Gastroesophageal sphincter (tissue), 4 donors: Measurements from ENCODE around the gene ZGPAT. TPM values are rescaled to one million over a fixed set of nuclear protein-coding genes. Genes with fewer than 3 reads are reported as not detected.
A peak's percentile ranks its signal among the peaks of the same experiment; 100 is the strongest.

Source experiments
- ATAC-seq: fragments of 150-250 bp; one replicate; pipeline ENCODE4 v1.9.1; 2016; ENCODE audit warnings: mild to moderate bottlenecking, moderate library complexity
- H3K27ac ChIP-seq, 4 donors: fragments of 200-600 bp; sonication (generic) in 3 of 4; 1 replicate in 3 of 4; 2 replicates in 1 of 4; pipeline ENCODE4 v1.5.1; 2016 to 2019
- H3K27me3 ChIP-seq: fragments of 200-600 bp; sonication (generic); one replicate; pipeline ENCODE4 v1.5.1; 2019
- H3K36me3 ChIP-seq, 2 donors: fragments of 200-600 bp; sonication (generic); one replicate each; pipeline ENCODE4 v1.5.1; 2019; ENCODE audit warnings: control low read depth in 1 of 2
- H3K4me1 ChIP-seq, 3 donors: fragments of 200-600 bp; sonication (generic); 1 replicate in 2 of 3; 2 replicates in 1 of 3; pipeline ENCODE4 v1.5.1; 2016 to 2019; ENCODE audit warnings: control low read depth in 2 of 3
- H3K4me3 ChIP-seq, 2 donors: fragments of 200-600 bp; sonication (generic); one replicate each; pipeline ENCODE4 v1.5.1; 2019; ENCODE audit warnings: mild to moderate bottlenecking in 1 of 2, moderate library complexity in 1 of 2
- H3K9me3 ChIP-seq, 3 donors: fragments of 200-600 bp; sonication (generic); one replicate each; pipeline ENCODE4 v1.5.1; 2017 to 2019; ENCODE audit warnings: control low read depth in 2 of 3
- CTCF ChIP-seq, 4 experiments: fragments of 200-600 bp in 2 of 4; fragments of 450-650 bp in 2 of 4; sonication (generic) in 1 of 4; IDR thresholded peaks; one replicate each; pipeline ENCODE4 v1.5.1; 2017 to 2019; ENCODE audit warnings: antibody characterized with exemption in 4 of 4, mild to moderate bottlenecking in 2 of 4, moderate library complexity in 2 of 4
- EP300 ChIP-seq: sonication (generic); formaldehyde crosslinking; IDR thresholded peaks from one replicate; pipeline ENCODE4 v1.6.1; 2017; ENCODE audit warnings: antibody characterized with exemption, mild to moderate bottlenecking
- POLR2A ChIP-seq, 2 donors: fragments of 450-650 bp; IDR thresholded peaks; one replicate each; pipeline ENCODE4 v1.6.1; 2017; ENCODE audit warnings: antibody characterized with exemption in 2 of 2, mild to moderate bottlenecking in 2 of 2, moderate library complexity in 1 of 2
- POLR2AphosphoS5 ChIP-seq: sonication (generic); formaldehyde crosslinking; IDR thresholded peaks from one replicate; pipeline ENCODE4 v1.6.1; 2017; ENCODE audit warnings: antibody characterized with exemption
- WGBS, 2 donors: methylation state at CpG; one replicate each; pipeline ENCODE4 v1.1.5; 2018; ENCODE audit warnings: low coverage in 1 of 2; 5-methylcytosine and 5-hydroxymethylcytosine counted together
- total RNA-seq, 4 donors: library from RNA; depleted of rRNA; stranded (reverse); fragments of >200 nt; gene quantifications; one replicate each; pipeline ENCODE4 v1.1.0, GENCODE V29; 2016

The ZGPAT gene
- total RNA-seq, 4 donors from 2014 or later = 21.7 to 51.7 (median 32.9) TPM

DNA sequence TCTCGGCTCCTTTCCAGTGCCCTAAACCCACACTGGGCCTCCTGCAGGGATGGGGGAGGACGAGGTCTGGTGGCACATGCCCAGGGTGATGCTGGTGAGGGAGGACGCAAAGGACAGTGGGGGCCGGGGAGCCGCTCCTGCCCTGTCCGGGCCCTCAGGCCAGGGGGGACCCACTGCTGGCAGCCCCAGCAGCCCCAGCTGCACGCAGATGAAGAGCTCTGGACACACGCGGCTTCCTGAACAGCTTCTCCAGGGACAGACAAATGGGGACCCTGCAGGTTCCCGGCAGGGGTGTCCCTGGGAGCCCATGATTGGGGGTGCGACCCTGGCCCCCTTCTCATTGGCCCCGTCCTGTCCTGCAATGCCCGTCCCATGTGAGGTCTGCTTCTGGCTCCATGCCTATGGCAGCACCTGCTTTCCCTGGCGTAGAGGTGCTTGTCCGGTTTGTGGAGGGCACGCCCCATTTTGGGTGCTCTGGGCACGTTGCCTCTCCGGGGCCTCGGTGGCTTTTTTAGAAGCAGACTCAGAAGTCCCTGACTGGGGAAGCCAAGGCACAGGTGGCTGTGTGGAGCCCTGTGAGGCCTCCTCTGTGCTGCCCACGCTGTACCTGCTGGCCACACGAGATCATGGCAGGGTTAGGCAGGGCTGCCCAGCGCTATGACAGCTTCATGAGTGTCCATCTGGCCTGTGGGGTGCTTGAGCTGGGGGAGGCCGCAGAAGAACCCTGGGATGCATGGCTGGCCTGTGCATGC lies 26.8 kb upstream of the ZGPAT start:
- no peak for ATAC-seq
- WGBS, 2 donors = 100% methylated on average over 1 to 3 of the region's 23 CpGs
- Histone ChIP-seq H3K36me3 (peaks cover 0 to 47% of the 10 kb centered on the region in 2 donors), H3K9me3 (no peaks in the 10 kb centered on the region), H3K4me1 (peaks cover 0 to 33% (median 20%) of the 10 kb centered on the region in 3 donors), H3K27ac (peak overlapping the region in 3 of 4 donors; percentile 77 to 85 (median 78)), H3K4me3 (no peak overlapping the region), H3K27me3 (no peaks in the 10 kb centered on the region)
- TF ChIP-seq CTCF (IDR thresholded peaks at IDR 0.05) (no peak), POLR2AphosphoS5 (no peak), POLR2A (IDR thresholded peaks at IDR 0.05) (no peak), EP300 (no peak)

- no peak for ATAC-seq
- H3K27ac ChIP-seq = peak overlapping the region; percentile 2 to 85 (median 78)
- H3K36me3 ChIP-seq = peaks cover 0 to 41% of the 10 kb centered on the region in 2 donors
- WGBS, 2 donors = no CpG with 5 or more reads among the region's 13 CpGs
- H3K4me1 ChIP-seq = peaks cover 0 to 40% (median 26%) of the 10 kb centered on the region in 3 donors
- no peaks in the 10 kb centered on the region for H3K27me3 ChIP-seq
- no peak overlapping the region for H3K4me3 ChIP-seq
- TF ChIP-seq POLR2AphosphoS5 = no peak
- TF ChIP-seq CTCF (IDR thresholded peaks at IDR 0.05) = no peak
- no peak for TF ChIP-seq EP300
- no peak for TF ChIP-seq POLR2A (IDR thresholded peaks at IDR 0.05)
- H3K9me3 ChIP-seq = no peaks in the 10 kb centered on the region
Measured at GRCh38 chr20:63681609-63682142, 26.2 kb upstream of the ZGPAT start.

- peak; percentile 83 for ATAC-seq
- TF ChIP-seq POLR2AphosphoS5 = peak; percentile 59
- TF ChIP-seq POLR2A (IDR thresholded peaks at IDR 0.05) = no peak
- no peak for TF ChIP-seq CTCF (IDR thresholded peaks at IDR 0.05)
- Histone ChIP-seq H3K27ac (peak overlapping the region; percentile 30 to 85 (median 78)), H3K4me1 (peaks cover 0 to 48% (median 33%) of the 10 kb centered on the region in 3 donors), H3K4me3 (no peak overlapping the region), H3K36me3 (peaks cover 0 to 32% of the 10 kb centered on the region in 2 donors), H3K9me3 (no peaks in the 10 kb centered on the region), H3K27me3 (no peaks in the 10 kb centered on the region)
- WGBS, 2 donors = 100% methylated on average over 4 of the region's 22 CpGs; no CpG with 5 or more reads in 1 of the 2 donors
Measured at GRCh38 chr20:63682384-63683139, 25.3 kb upstream of the ZGPAT start.

DNA sequence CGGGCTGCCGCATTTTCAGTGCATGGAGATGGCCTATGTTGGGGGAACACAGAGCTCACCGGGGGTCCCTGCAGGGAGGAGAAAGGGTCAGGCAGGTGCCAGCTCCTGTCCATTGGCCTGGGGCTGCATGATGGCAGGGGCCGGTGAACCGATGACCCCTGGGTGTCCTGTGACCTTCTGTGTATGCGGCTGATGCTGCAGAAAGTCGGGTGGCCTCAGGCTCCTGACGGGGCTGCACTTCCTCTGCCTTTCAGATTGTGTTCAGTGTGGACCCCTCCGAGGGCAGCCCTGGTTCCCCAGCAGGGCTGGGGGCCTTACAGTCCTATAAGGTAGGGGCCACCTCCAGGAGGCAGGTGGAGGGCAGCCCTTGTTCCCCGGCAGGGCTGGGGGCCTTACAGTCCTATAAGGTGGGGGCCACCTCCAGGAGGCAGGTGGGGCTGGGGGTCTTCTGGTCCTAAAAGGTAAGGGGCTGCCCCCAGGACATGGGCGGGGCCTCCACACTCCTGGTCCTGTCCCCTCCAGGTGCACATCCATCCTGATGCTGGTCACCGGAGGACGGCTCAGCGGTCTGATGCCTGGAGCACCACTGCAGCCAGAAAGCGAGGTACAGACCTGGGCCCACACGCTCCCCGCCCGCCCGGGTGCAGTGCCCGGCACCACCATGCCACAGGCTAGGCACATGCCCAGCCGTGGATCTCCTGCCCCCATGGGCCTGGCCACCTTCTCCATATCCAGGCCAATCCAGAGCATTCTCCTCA lies 22.4 kb upstream of the ZGPAT start:
- Histone ChIP-seq H3K4me1 (peaks cover 0 to 69% (median 45%) of the 10 kb centered on the region in 3 donors), H3K9me3 (no peaks in the 10 kb centered on the region), H3K27ac (peak overlapping the region in 3 of 4 donors; percentile 77 to 86 (median 78)), H3K27me3 (no peaks in the 10 kb centered on the region), H3K4me3 (no peak overlapping the region), H3K36me3 (peaks cover 0 to 5% of the 10 kb centered on the region in 2 donors)
- TF ChIP-seq CTCF (IDR thresholded peaks at IDR 0.05) (no peak), POLR2AphosphoS5 (no peak)
- no CpG with 5 or more reads among the region's 21 CpGs for WGBS, 2 donors
- no peak for ATAC-seq
